ENCODE measurements around the gene TMEM126B.

Gene TMEM126B

GRCh38 chr11:85682330-85683305, 54.2 kb downstream of the TMEM126B start:
- no peak overlapping the region for H3K4me3 ChIP-seq (ENCODE audit: low read depth, low read length)

- no peak overlapping the region for H3K4me3 ChIP-seq (ENCODE audit: low read depth, low read length)
Observed at GRCh38 chr11:85685125-85685819, 56.9 kb downstream of the TMEM126B start.

- no peak within 1 kb of the TSS for H3K4me3 ChIP-seq (ENCODE audit: low read depth, low read length)
Observed at GRCh38 chr11:85685820-85686459, 57.5 kb downstream of the TMEM126B start, which contains the start of gene CCDC89. TSS of gene CCDC89 (minus strand) at chr11:85686195. CDS start at chr11:85686130, 65 bp downstream.

All from iPS-11a (cell line).